ENCODE data around the gene YARS2.

DNA sequence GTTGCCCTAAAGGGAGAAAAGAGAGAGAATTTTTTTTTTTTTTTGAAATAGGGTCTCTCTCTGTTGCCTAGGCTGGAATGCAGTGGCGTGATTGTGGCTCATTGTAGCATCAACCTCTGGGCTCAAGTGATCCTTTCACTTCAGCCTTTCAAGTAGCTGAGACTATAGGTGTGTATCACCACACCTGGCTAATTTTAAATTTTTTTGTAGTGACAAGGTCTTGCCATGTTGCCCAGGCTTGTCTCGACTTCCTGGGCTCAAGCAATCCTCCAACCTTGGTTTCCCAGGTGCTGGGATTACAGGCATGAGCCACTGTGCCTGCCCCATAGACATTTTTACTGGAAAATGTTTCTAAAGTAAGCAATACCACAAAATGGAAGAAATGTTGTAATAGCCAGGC lies 36.8 kb downstream of the YARS2 start:
- TF ChIP-seq, protein P1, sequence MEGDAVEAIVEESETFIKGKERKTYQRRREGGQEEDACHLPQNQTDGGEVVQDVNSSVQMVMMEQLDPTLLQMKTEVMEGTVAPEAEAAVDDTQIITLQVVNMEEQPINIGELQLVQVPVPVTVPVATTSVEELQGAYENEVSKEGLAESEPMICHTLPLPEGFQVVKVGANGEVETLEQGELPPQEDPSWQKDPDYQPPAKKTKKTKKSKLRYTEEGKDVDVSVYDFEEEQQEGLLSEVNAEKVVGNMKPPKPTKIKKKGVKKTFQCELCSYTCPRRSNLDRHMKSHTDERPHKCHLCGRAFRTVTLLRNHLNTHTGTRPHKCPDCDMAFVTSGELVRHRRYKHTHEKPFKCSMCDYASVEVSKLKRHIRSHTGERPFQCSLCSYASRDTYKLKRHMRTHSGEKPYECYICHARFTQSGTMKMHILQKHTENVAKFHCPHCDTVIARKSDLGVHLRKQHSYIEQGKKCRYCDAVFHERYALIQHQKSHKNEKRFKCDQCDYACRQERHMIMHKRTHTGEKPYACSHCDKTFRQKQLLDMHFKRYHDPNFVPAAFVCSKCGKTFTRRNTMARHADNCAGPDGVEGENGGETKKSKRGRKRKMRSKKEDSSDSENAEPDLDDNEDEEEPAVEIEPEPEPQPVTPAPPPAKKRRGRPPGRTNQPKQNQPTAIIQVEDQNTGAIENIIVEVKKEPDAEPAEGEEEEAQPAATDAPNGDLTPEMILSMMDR (IDR thresholded peaks at IDR 0.05): no peak
- TF ChIP-seq POLR2A (IDR thresholded peaks at IDR 0.05): no peak

Data from thyroid gland (tissue), 4 donors.